Vagina (tissue), 2 donors: Measurements from ENCODE around the gene OTP.

Source experiments
- CTCF ChIP-seq, 3 experiments: fragments of 450-650 bp in 2 of 3; fragments of 200-600 bp in 1 of 3; sonication (generic) in 1 of 3; IDR thresholded peaks; one replicate each; pipeline ENCODE4 v1.5.1; 2017 to 2019; ENCODE audit warnings: antibody characterized with exemption in 3 of 3, mild to moderate bottlenecking in 2 of 3, moderate library complexity in 2 of 3
- POLR2A ChIP-seq, 2 donors: fragments of 450-650 bp; IDR thresholded peaks; one replicate each; pipeline ENCODE4 v1.6.1; 2017; ENCODE audit warnings: antibody characterized with exemption in 2 of 2, mild to moderate bottlenecking in 2 of 2, moderate library complexity in 2 of 2
- POLR2AphosphoS5 ChIP-seq, 2 donors: sonication (generic); formaldehyde crosslinking; IDR thresholded peaks; one replicate each; pipeline ENCODE4 v1.9.0; 2017; ENCODE audit warnings: antibody characterized with exemption in 2 of 2, mild to moderate bottlenecking in 2 of 2, low read depth in 1 of 2; ENCODE audit not compliant: insufficient read depth in 1 of 2

- TF ChIP-seq CTCF (IDR thresholded peaks at IDR 0.05), result no peak
- no peak for TF ChIP-seq POLR2AphosphoS5 (IDR thresholded peaks at IDR 0.05; ENCODE audit: insufficient read depth in 1 of 2, low read depth in 1 of 2)
- no peak for TF ChIP-seq POLR2A (IDR thresholded peaks at IDR 0.05)
Observed at GRCh38 chr5:77629509-77630113, 8.9 kb downstream of the OTP start.
